H1 (cell line): ENCODE measurements around the gene TMEM38A. TPM values are rescaled to one million over a fixed set of nuclear protein-coding genes. Genes with fewer than 3 reads are reported as not detected.

Experiments used
- CTCF ChIA-PET: fragments of 300-600 bp; sonication (Branson Sonifier 250); formaldehyde crosslinking; loops from one replicate; lab custom pipeline; 2021; ENCODE audit not compliant: partially characterized antibody; lab: Charles Lee
- POLR2A ChIA-PET: fragments of 300-600 bp; sonication (Branson Sonifier 250); formaldehyde crosslinking; loops from one replicate; lab custom pipeline; 2021; ENCODE audit warnings: inconsistent platforms; ENCODE audit not compliant: partially characterized antibody; lab: Charles Lee
- DNase-seq, 2 experiments: peaks; one replicate each; pipeline versions ENCODE4 v3.0.0 to v3.0.0-alpha.2; 2010 to 2022; ENCODE audit warnings: low spot score in 2 of 2, low read depth in 1 of 2, mixed read lengths in 1 of 2
- FAIRE-seq: peaks from 2 replicates; lab custom pipeline; 2011; peaks lifted over from hg19 to GRCh38; lab: Jason Lieb, UNC
- H2AFZ ChIP-seq: 2 replicates; pipeline ENCODE4 v1.8.1; 2012; ENCODE audit warnings: low read length, inconsistent platforms
- H2AK5ac ChIP-seq: 2 replicates; pipeline ENCODE4 v1.6.1; 2013; ENCODE audit warnings: low read depth, low read length
- H2BK120ac ChIP-seq: replicated peaks from 2 replicates; pipeline ENCODE3; 2013; ENCODE audit warnings: low read depth, low read length, inconsistent platforms
- H2BK12ac ChIP-seq: 2 replicates; pipeline ENCODE4 v1.6.1; 2013; ENCODE audit warnings: low read depth, low read length
- H2BK15ac ChIP-seq: 2 replicates; pipeline ENCODE4 v1.6.1; 2013; ENCODE audit warnings: low read length
- H2BK20ac ChIP-seq: 2 replicates; pipeline ENCODE4 v1.6.1; 2013; ENCODE audit warnings: low read length
- H2BK5ac ChIP-seq: 2 replicates; pipeline ENCODE4 v1.6.1; 2013; ENCODE audit warnings: low read depth, low read length
- H3K14ac ChIP-seq: 2 replicates; pipeline ENCODE4 v1.6.1; 2013; ENCODE audit warnings: inconsistent platforms; ENCODE audit not compliant: insufficient read length
- H3K18ac ChIP-seq: 2 replicates; pipeline ENCODE4 v1.6.1; 2013; ENCODE audit warnings: low read length; ENCODE audit errors: extremely low read depth
- H3K23ac ChIP-seq: 2 replicates; pipeline ENCODE4 v1.6.1; 2013; ENCODE audit warnings: inconsistent platforms; ENCODE audit not compliant: insufficient read length
- H3K23me2 ChIP-seq: 2 replicates; pipeline ENCODE4 v1.6.1; 2013; ENCODE audit warnings: low read depth, low read length
- H3K27ac ChIP-seq: 2 replicates; pipeline ENCODE4 v1.6.1; 2011; ENCODE audit warnings: low read depth, low read length, inconsistent platforms
- H3K27me3 ChIP-seq, 4 experiments: replicated peaks in 1 of 4; 1 replicate in 1 of 4; 2 replicates in 3 of 4; pipeline versions ENCODE4 v1.6.1 to v1.8.1; 2011 to 2013; ENCODE audit warnings: low read length in 3 of 4, mild to moderate bottlenecking in 3 of 4, inconsistent platforms in 2 of 4, mixed read lengths in 2 of 4, moderate library complexity in 1 of 4; ENCODE audit not compliant: control insufficient read depth in 3 of 4, insufficient read depth in 3 of 4; ENCODE audit errors: extremely low read depth in 1 of 4
- H3K36me3 ChIP-seq, 4 experiments: 2 replicates each; pipeline versions ENCODE4 v1.6.1 to v1.8.1; 2011 to 2013; ENCODE audit warnings: mild to moderate bottlenecking in 4 of 4, low read length in 3 of 4, moderate library complexity in 2 of 4, control low read depth in 1 of 4, inconsistent platforms in 1 of 4; ENCODE audit not compliant: insufficient read depth in 4 of 4, control insufficient read depth in 2 of 4
- H3K4ac ChIP-seq: replicated peaks from 2 replicates; pipeline ENCODE3; 2013; ENCODE audit warnings: low read length, low read depth, mixed read lengths, inconsistent platforms; ENCODE audit not compliant: insufficient read length
- H3K4me1 ChIP-seq, 4 experiments: replicated peaks in 1 of 4; 1 replicate in 1 of 4; 2 replicates in 3 of 4; pipeline versions ENCODE4 v1.6.1 to v1.8.1; 2011 to 2013; ENCODE audit warnings: low read length in 3 of 4, inconsistent platforms in 2 of 4, mixed read lengths in 1 of 4; ENCODE audit not compliant: insufficient read depth in 4 of 4, control insufficient read depth in 3 of 4
- H3K4me2 ChIP-seq, 2 experiments: 2 replicates each; pipeline versions ENCODE4 v1.6.1 to v1.8.1; 2011 to 2013; ENCODE audit warnings: low read depth in 2 of 2, low read length in 2 of 2, control low read depth in 1 of 2, inconsistent platforms in 1 of 2, mild to moderate bottlenecking in 1 of 2; ENCODE audit not compliant: insufficient read depth in 1 of 2
- H3K4me3 ChIP-seq, 4 experiments: fragments of 200-600, 300-600 bp in 1 of 4; sonication (generic), shearing (Covaris generic), sonication (Bioruptor Twin) in 1 of 4; 2 replicates each; pipeline versions ENCODE4 v1.5.1 to v1.8.1; 2011 to 2016; ENCODE audit warnings: low read length in 4 of 4, low read depth in 3 of 4, control low read depth in 2 of 4, inconsistent platforms in 2 of 4, mild to moderate bottlenecking in 2 of 4, mixed read lengths in 1 of 4, moderate library complexity in 1 of 4; ENCODE audit not compliant: insufficient read depth in 2 of 4; ENCODE audit errors: extremely low read depth in 1 of 4
- H3K56ac ChIP-seq: replicated peaks from 2 replicates; pipeline ENCODE3; 2013; ENCODE audit warnings: low read depth, mild to moderate bottlenecking, mixed read lengths, low read length, inconsistent platforms; ENCODE audit not compliant: insufficient read length
- H3K79me1 ChIP-seq: 2 replicates; pipeline ENCODE4 v1.6.1; 2013; ENCODE audit warnings: low read depth, low read length, control low read depth
- H3K79me2 ChIP-seq, 2 experiments: 2 replicates each; pipeline versions ENCODE4 v1.6.1 to v1.8.1; 2012 to 2013; ENCODE audit warnings: low read length in 2 of 2, mild to moderate bottlenecking in 2 of 2, inconsistent platforms in 1 of 2; ENCODE audit not compliant: insufficient read depth in 2 of 2, control insufficient read depth in 1 of 2
- H3K9ac ChIP-seq, 4 experiments: replicated peaks in 1 of 4; 1 replicate in 1 of 4; 2 replicates in 3 of 4; pipeline versions ENCODE4 v1.6.1 to v1.8.1; 2011 to 2013; ENCODE audit warnings: low read depth in 3 of 4, low read length in 3 of 4, control low read depth in 2 of 4, mild to moderate bottlenecking in 2 of 4, moderate library complexity in 2 of 4, inconsistent platforms in 1 of 4; ENCODE audit errors: extremely low read depth in 1 of 4
- H3K9me3 ChIP-seq, 2 experiments: 2 replicates each; pipeline versions ENCODE4 v1.6.1 to v1.8.1; 2012 to 2013; ENCODE audit warnings: mild to moderate bottlenecking in 2 of 2, moderate library complexity in 2 of 2, control low read depth in 1 of 2, inconsistent platforms in 1 of 2, low read depth in 1 of 2, low read length in 1 of 2, mixed read lengths in 1 of 2; ENCODE audit not compliant: insufficient read depth in 2 of 2
- H4K20me1 ChIP-seq, 2 experiments: replicated peaks in 1 of 2; 2 replicates each; pipeline versions ENCODE3 to v1.8.1; 2011 to 2013; ENCODE audit warnings: inconsistent platforms in 2 of 2, low read length in 2 of 2, mild to moderate bottlenecking in 1 of 2; ENCODE audit not compliant: insufficient read depth in 2 of 2, control insufficient read depth in 1 of 2
- H4K5ac ChIP-seq: 2 replicates; pipeline ENCODE4 v1.6.1; 2013; ENCODE audit warnings: low read length, low read depth, mixed read lengths, inconsistent platforms; ENCODE audit not compliant: insufficient read length
- H4K8ac ChIP-seq: 2 replicates; pipeline ENCODE4 v1.8.0; 2013; ENCODE audit warnings: mild to moderate bottlenecking, moderate library complexity, low read length, inconsistent platforms; ENCODE audit not compliant: insufficient read depth; ENCODE audit errors: extremely low read depth
- H4K91ac ChIP-seq: replicated peaks from 2 replicates; pipeline ENCODE3; 2013; ENCODE audit warnings: low read length, mixed read lengths, inconsistent platforms; ENCODE audit not compliant: insufficient read length
- ASH2L ChIP-seq: fragments of 200-600, 300-600 bp; sonication (generic); IDR thresholded peaks from one replicate; pipeline ENCODE4 v1.7.1; 2017; ENCODE audit warnings: low read length
- CHD2 ChIP-seq: IDR thresholded peaks from 2 replicates; pipeline ENCODE4 v1.6.1; 2012; ENCODE audit warnings: low read length, improper control_type of control experiment
- GTF2F1 ChIP-seq: IDR thresholded peaks from 2 replicates; pipeline ENCODE4 v1.6.1; 2012; ENCODE audit warnings: low read depth, low read length, improper control_type of control experiment, borderline replicate concordance
- JUN ChIP-seq: IDR thresholded peaks from 2 replicates; pipeline ENCODE4 v1.6.1; 2011; ENCODE audit warnings: low read depth, mild to moderate bottlenecking, improper control_type of control experiment, low read length
- PHF8 ChIP-seq: fragments of 200-600 bp; sonication (generic); conservative IDR thresholded peaks from 2 replicates; pipeline ENCODE4 v1.7.1; 2012; ENCODE audit warnings: low read depth, mild to moderate bottlenecking, inconsistent platforms, low read length, moderate library complexity
- POLR2A ChIP-seq, 2 experiments: IDR thresholded peaks; 1 replicate in 1 of 2; 2 replicates in 1 of 2; pipeline ENCODE4 v1.6.1; 2011; ENCODE audit warnings: low read depth in 2 of 2, low read length in 2 of 2, mild to moderate bottlenecking in 2 of 2; ENCODE audit errors: control extremely low read depth in 1 of 2
- RAD21 ChIP-seq, 2 experiments: IDR thresholded peaks in 1 of 2; conservative IDR thresholded peaks in 1 of 2; 2 replicates each; pipeline ENCODE4 v1.6.1; 2011; ENCODE audit warnings: low read depth in 2 of 2, low read length in 2 of 2, improper control_type of control experiment in 1 of 2, inconsistent platforms in 1 of 2, mild to moderate bottlenecking in 1 of 2, moderate library complexity in 1 of 2
- WGBS, 2 experiments: shearing (Covaris generic) in 1 of 2; methylation state at CpG; one replicate each; pipeline versions ENCODE4 v1.1.6 to v1.1.7; 2013 to 2015; ENCODE audit warnings: low lambda C conversion rate in 2 of 2, mixed read lengths in 2 of 2, inconsistent platforms in 1 of 2, low coverage in 1 of 2, missing lambda C conversion rate in 1 of 2; ENCODE audit not compliant: insufficient replicate concordance in 2 of 2, insufficient coverage in 1 of 2, insufficient read length in 1 of 2; ENCODE audit errors: extremely low coverage in 1 of 2, missing lambda C conversion rate in 1 of 2; 5-methylcytosine and 5-hydroxymethylcytosine counted together
- polyA plus RNA-seq, 7 experiments: library from polyadenylated mRNA; depleted of rRNA in 3 of 7; stranded (reverse) in 5 of 7; unstranded in 2 of 7; fragments of >200 nt in 5 of 7; fragments of 200-250 nt in 2 of 7; gene quantifications; 1 replicate in 5 of 7; 2 replicates in 1 of 7; 4 replicates in 1 of 7; pipeline versions ENCODE4 v1.2.1 to v1.2.3, GENCODE V29; 2011 to 2013; ENCODE audit warnings: missing spikeins in 2 of 7, mixed read lengths in 2 of 7
- total RNA-seq: library from RNA; stranded (reverse); fragmentation: NEBNext Ultra II Directional; extraction: Animal tissue kit (Norgen Biotek cat#: 25700); gene quantifications from 2 replicates; pipeline ENCODE4 v1.2.1, GENCODE V29; 2021

TMEM38A gene
- total and polyA plus RNA-seq, 2 of the 8 experiments (the other 6 are each of a cell fraction or from before 2014, with no cell fraction given) = 8.9 to 9.2 TPM

DNA sequence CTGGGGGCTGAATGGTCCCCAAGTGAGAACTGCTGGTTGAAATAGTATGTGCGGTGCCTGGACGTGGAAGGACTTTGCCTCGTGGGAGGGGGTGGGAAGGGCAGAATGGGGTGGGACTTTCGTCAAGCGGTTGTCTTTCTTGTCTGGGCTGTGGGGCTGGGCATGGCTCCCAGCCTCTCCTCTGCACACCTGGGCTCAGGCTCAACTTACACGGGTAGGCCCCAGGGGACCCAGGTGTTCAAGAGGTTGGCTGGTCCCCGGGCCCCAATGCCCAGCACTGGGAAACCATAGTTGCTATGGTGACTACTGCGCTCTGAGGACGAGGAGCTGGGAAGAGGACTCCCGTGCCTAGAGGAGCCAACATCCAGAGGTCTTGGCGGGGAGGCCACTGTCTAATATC lies 66.0 kb downstream of the TMEM38A start:
- no peak overlapping the region for H3K4me2 ChIP-seq
- H2BK12ac ChIP-seq = no peak overlapping the region
- H3K9me3 ChIP-seq = peaks cover 3 to 7% of the 10 kb centered on the region in 2 experiments; a peak in 2 of 4 replicates
- FAIRE-seq (no peak), DNase-seq (no peak)
- H4K8ac ChIP-seq = no peak overlapping the region
- no peak overlapping the region for H2AFZ ChIP-seq
- 90% methylated on average over 8 of the region's 11 CpGs; no CpG with 5 or more reads in 1 of the 2 experiments for WGBS, 2 experiments
- no peak overlapping the region for H3K27ac ChIP-seq
- no peak overlapping the region for H3K9ac ChIP-seq
- H2AK5ac ChIP-seq = no peak overlapping the region
- no peak overlapping the region for H3K23ac ChIP-seq
- H3K56ac ChIP-seq = no peak overlapping the region
- H2BK15ac ChIP-seq = no peak overlapping the region
- no peak overlapping the region for H2BK120ac ChIP-seq
- no peak overlapping the region for H2BK20ac ChIP-seq
- TF ChIP-seq RAD21 (IDR thresholded peaks at IDR 0.05 in 1 of 2, conservative IDR thresholded peaks at IDR 0.05 in 1 of 2; ENCODE audit: low read depth in 2 of 2, low read length in 2 of 2) (no peak), PHF8 (no peak), GTF2F1 (no peak), POLR2A (IDR thresholded peaks at IDR 0.05; ENCODE audit: control extremely low read depth in 1 of 2, low read depth in 2 of 2, low read length in 2 of 2) (no peak), CHD2 (no peak), JUN (no peak), ASH2L (no peak)
- ChIA-PET CTCF (interaction anchor here (1.5 kb wide), 1 partner anchor 22 kb away, joined by 5 read pairs; no protein-coding TSS in a partner anchor), POLR2A (interaction anchor here (0.6 kb wide), 1 partner anchor 20 kb away, joined by 3 read pairs; no protein-coding TSS in a partner anchor)
- H3K4me3 ChIP-seq = no peak overlapping the region
- H3K79me1 ChIP-seq = no peaks in the 10 kb centered on the region
- no peaks in the 10 kb centered on the region for H3K27me3 ChIP-seq
- no peaks in the 10 kb centered on the region for H3K79me2 ChIP-seq
- H3K36me3 ChIP-seq = no peaks in the 10 kb centered on the region
- H3K14ac ChIP-seq = no peak overlapping the region
- H3K18ac ChIP-seq = no peak overlapping the region
- H4K91ac ChIP-seq = no peak overlapping the region
- H3K23me2 ChIP-seq = no peaks in the 10 kb centered on the region
- no peaks in the 10 kb centered on the region for H3K4me1 ChIP-seq
- H3K4ac ChIP-seq = no peak overlapping the region
- H2BK5ac ChIP-seq = no peak overlapping the region
- H4K20me1 ChIP-seq = no peaks in the 10 kb centered on the region
- H4K5ac ChIP-seq = no peak overlapping the region
